ENCODE results near the gene PPP2R5E. TPM values are rescaled to one million over a fixed set of nuclear protein-coding genes. Genes with fewer than 3 reads are reported as not detected.

The PPP2R5E gene
- total RNA-seq, 2 experiments from 2014 or later: 12.5 to 47.8 TPM

DNA sequence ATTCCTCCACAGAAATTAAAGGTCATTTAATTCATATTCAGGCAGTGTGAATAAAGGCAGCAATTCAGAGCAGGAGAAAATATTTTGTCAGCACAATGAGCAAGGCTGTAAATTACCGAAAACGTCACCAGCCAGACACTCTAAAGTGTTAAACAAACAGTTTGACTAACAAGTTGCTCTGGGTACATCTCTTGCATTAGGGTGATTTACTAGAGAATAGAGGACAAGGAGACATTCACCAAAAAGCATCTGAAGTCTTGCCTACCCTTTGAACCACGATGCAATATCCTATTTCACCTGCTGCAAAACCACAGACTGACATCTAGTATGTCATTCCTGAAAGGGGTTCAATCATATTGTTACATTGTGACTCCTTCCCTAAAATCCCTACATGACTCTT is 197.4 kb downstream of the PPP2R5E start:
- CTCF ChIA-PET (ENCODE audit: unreplicated experiment): no interaction called here
- POLR2A ChIA-PET: no interaction called here

DNA sequence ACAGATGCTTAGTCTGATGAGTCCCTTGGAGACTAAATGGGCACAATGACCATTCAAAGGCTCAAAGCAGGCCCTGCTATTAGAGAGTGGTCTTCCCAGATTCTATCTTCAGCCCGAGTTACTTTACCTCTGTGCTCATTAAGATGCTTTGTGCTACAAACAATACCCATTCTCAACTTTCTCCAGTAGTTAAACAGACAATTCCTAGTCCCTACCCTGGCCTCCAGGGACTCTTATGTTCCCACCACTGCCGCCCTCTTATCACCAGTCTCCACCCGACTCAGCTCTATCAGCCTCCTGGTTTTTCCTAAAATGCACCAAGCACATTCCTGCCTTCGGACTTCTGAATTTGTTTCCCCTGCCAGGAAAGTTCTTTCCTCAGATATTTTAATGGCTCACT is 198.8 kb downstream of the PPP2R5E start:
- no peaks in the 10 kb centered on the region for H3K9me3 ChIP-seq (ENCODE audit: low read length)
- no peak overlapping the region for H2AFZ ChIP-seq (ENCODE audit: low read length)
- ChIA-PET CTCF (ENCODE audit: unreplicated experiment) (no interaction called here), POLR2A (interaction anchor here (0.6 kb wide), 1 partner anchor 875 kb away, joined by 5 read pairs; no protein-coding TSS in a partner anchor)
- no peaks in the 10 kb centered on the region for H4K20me1 ChIP-seq (ENCODE audit: insufficient read depth, low read length)
- no peak for DNase-seq (ENCODE audit: low spot score)
- no peaks in the 10 kb centered on the region for H3K9me2 ChIP-seq (ENCODE audit: insufficient read depth, low read length)
- no peak overlapping the region for H3K27ac ChIP-seq (ENCODE audit: low read depth, low read length, poor library complexity, severe bottlenecking)
- H3K36me3 ChIP-seq (ENCODE audit: insufficient read depth, low read length): no peaks in the 10 kb centered on the region
- H3K4me1 ChIP-seq (ENCODE audit: insufficient read depth, low read length, poor library complexity, severe bottlenecking): no peaks in the 10 kb centered on the region
- BruUV-seq (replicated peaks): no TSS peak
- no peaks in the 10 kb centered on the region for H3K79me2 ChIP-seq (ENCODE audit: insufficient read depth, low read depth, low read length)
- no peak overlapping the region for H3K4me2 ChIP-seq (ENCODE audit: low read length)
- no peak overlapping the region for H3K4me3 ChIP-seq (ENCODE audit: low read depth, low read length, poor library complexity, severe bottlenecking)
- no peak for TF ChIP-seq EZH2phosphoT487 (IDR thresholded peaks at IDR 0.05; ENCODE audit: borderline replicate concordance, low read depth, low read length)
- TF ChIP-seq, protein P1, sequence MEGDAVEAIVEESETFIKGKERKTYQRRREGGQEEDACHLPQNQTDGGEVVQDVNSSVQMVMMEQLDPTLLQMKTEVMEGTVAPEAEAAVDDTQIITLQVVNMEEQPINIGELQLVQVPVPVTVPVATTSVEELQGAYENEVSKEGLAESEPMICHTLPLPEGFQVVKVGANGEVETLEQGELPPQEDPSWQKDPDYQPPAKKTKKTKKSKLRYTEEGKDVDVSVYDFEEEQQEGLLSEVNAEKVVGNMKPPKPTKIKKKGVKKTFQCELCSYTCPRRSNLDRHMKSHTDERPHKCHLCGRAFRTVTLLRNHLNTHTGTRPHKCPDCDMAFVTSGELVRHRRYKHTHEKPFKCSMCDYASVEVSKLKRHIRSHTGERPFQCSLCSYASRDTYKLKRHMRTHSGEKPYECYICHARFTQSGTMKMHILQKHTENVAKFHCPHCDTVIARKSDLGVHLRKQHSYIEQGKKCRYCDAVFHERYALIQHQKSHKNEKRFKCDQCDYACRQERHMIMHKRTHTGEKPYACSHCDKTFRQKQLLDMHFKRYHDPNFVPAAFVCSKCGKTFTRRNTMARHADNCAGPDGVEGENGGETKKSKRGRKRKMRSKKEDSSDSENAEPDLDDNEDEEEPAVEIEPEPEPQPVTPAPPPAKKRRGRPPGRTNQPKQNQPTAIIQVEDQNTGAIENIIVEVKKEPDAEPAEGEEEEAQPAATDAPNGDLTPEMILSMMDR (conservative IDR thresholded peaks at IDR 0.05; ENCODE audit: low read length): no peak
- intact Hi-C loops (cut with micrococcal nuclease; ENCODE audit: unreplicated experiment): no loop called here

More for the DNA sequence above, 197.4 kb downstream of the PPP2R5E start:
- no peak for DNase-seq (ENCODE audit: low spot score)
- Histone ChIP-seq H3K79me2 (ENCODE audit: insufficient read depth, low read depth, low read length) (no peaks in the 10 kb centered on the region), H4K20me1 (ENCODE audit: insufficient read depth, low read length) (no peaks in the 10 kb centered on the region), H3K4me3 (ENCODE audit: low read depth, low read length, poor library complexity, severe bottlenecking) (no peak overlapping the region), H3K36me3 (ENCODE audit: insufficient read depth, low read length) (no peaks in the 10 kb centered on the region), H3K9me2 (ENCODE audit: insufficient read depth, low read length) (no peaks in the 10 kb centered on the region), H3K4me2 (ENCODE audit: low read length) (no peak overlapping the region), H3K9me3 (ENCODE audit: low read length) (no peaks in the 10 kb centered on the region), H3K4me1 (ENCODE audit: insufficient read depth, low read length, poor library complexity, severe bottlenecking) (no peaks in the 10 kb centered on the region), H3K27ac (ENCODE audit: low read depth, low read length, poor library complexity, severe bottlenecking) (no peak overlapping the region), H2AFZ (ENCODE audit: low read length) (no peak overlapping the region)
- intact Hi-C loops (cut with micrococcal nuclease; ENCODE audit: unreplicated experiment): no loop called here
- no peak for TF ChIP-seq EZH2phosphoT487 (IDR thresholded peaks at IDR 0.05; ENCODE audit: borderline replicate concordance, low read depth, low read length)
- TF ChIP-seq, protein P1 (conservative IDR thresholded peaks at IDR 0.05; ENCODE audit: low read length): no peak
- no TSS peak for BruUV-seq (replicated peaks)

DNA sequence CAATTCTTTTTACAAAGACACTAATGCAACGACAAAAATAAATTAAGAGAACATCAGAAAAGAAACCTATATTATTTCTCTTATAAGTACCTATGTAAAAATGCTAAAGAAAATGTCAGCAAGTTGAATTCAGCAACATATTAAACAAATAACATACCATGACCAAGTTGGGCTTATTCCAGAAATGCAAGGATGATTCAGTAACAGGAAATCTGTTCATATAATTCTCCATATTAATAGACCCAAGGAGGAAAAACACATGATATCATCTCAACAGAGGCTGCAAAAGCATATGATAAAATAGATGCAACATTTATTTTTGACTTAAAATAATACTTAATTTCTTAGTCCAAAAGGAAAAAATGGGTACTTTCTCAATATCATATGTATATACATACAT is 199.3 kb downstream of the PPP2R5E start:
- Histone ChIP-seq H3K4me1 (ENCODE audit: insufficient read depth, low read length, poor library complexity, severe bottlenecking) (no peaks in the 10 kb centered on the region), H3K9me2 (ENCODE audit: insufficient read depth, low read length) (no peaks in the 10 kb centered on the region), H2AFZ (ENCODE audit: low read length) (no peak overlapping the region), H3K9me3 (ENCODE audit: low read length) (no peaks in the 10 kb centered on the region), H4K20me1 (ENCODE audit: insufficient read depth, low read length) (no peaks in the 10 kb centered on the region), H3K4me3 (ENCODE audit: low read depth, low read length, poor library complexity, severe bottlenecking) (no peak overlapping the region), H3K79me2 (ENCODE audit: insufficient read depth, low read depth, low read length) (no peaks in the 10 kb centered on the region), H3K27ac (ENCODE audit: low read depth, low read length, poor library complexity, severe bottlenecking) (no peak overlapping the region), H3K4me2 (ENCODE audit: low read length) (no peak overlapping the region), H3K36me3 (ENCODE audit: insufficient read depth, low read length) (no peaks in the 10 kb centered on the region)
- POLR2A ChIA-PET: no interaction called here
- TF ChIP-seq, protein P1 (conservative IDR thresholded peaks at IDR 0.05; ENCODE audit: low read length): no peak
- TF ChIP-seq EZH2phosphoT487 (IDR thresholded peaks at IDR 0.05; ENCODE audit: borderline replicate concordance, low read depth, low read length): no peak
- DNase-seq (ENCODE audit: low spot score): no peak
- intact Hi-C loops (cut with micrococcal nuclease; ENCODE audit: unreplicated experiment): no loop called here
- BruUV-seq (replicated peaks): no TSS peak
- CTCF ChIA-PET (ENCODE audit: unreplicated experiment): no interaction called here

Measured in OCI-LY7 (cell line).